Activated effector memory CD4-positive, alpha-beta T cell treated with Interleukin-2 at 50 U/mL for 16 hours (primary cell): ENCODE results near the gene FAM24B.
"Not testable (repeated sequence)": the region's sequence is repeated elsewhere in the genome, so short reads cannot be mapped to it uniquely, and the experiment has no call there.

Experiments
- DNase-seq: peaks from one replicate; pipeline ENCODE4 v3.0.0-alpha.2; 2020

The FAM24B gene

GRCh38 chr10:122858042-122858441 lies 21.3 kb downstream of the FAM24B start:
- DNase-seq, result not testable (repeated sequence)

- no peak for DNase-seq
These were observed 22.5 kb downstream of the FAM24B start for GRCh38 chr10:122856902-122857301.

- DNase-seq, result no peak
These were observed 23.6 kb downstream of the FAM24B start for GRCh38 chr10:122855745-122856144.

GRCh38 chr10:122854648-122855047 lies 24.7 kb downstream of the FAM24B start:
- no peak for DNase-seq

- no peak for DNase-seq
These were observed 25.6 kb downstream of the FAM24B start for GRCh38 chr10:122853665-122854313.

- no peak for DNase-seq
These were observed 27.1 kb downstream of the FAM24B start for GRCh38 chr10:122852261-122852660.

GRCh38 chr10:122850705-122851640 lies 28.4 kb downstream of the FAM24B start:
- no peak for DNase-seq

GRCh38 chr10:122849900-122850605 lies 29.3 kb downstream of the FAM24B start:
- no peak for DNase-seq

GRCh38 chr10:122849090-122849489 lies 30.3 kb downstream of the FAM24B start:
- DNase-seq, result no peak

GRCh38 chr10:122847782-122848604 lies 31.4 kb downstream of the FAM24B start:
- DNase-seq, result no peak

GRCh38 chr10:122845783-122846332 lies 33.5 kb downstream of the FAM24B start, which contains the start of gene CUZD1:
TSS of gene CUZD1 (minus strand) at chr10:122845857. CDS start at chr10:122845843, 14 bp downstream.
- DNase-seq, result no peak

GRCh38 chr10:122844146-122844545 lies 35.2 kb downstream of the FAM24B start:
- no peak for DNase-seq

- no peak for DNase-seq
These were observed 37.8 kb downstream of the FAM24B start for GRCh38 chr10:122841569-122841968.

- DNase-seq, result no peak
These were observed 39.9 kb downstream of the FAM24B start for GRCh38 chr10:122839505-122839904.

- DNase-seq, result no peak
These were observed 40.5 kb downstream of the FAM24B start for GRCh38 chr10:122838880-122839279.

- no peak for DNase-seq
These were observed 43.5 kb downstream of the FAM24B start for GRCh38 chr10:122835908-122836307.

- DNase-seq, result no peak
These were observed 48.4 kb downstream of the FAM24B start for GRCh38 chr10:122830965-122831353.

GRCh38 chr10:122830273-122830964 lies 49.0 kb downstream of the FAM24B start:
- DNase-seq, result no peak

GRCh38 chr10:122829454-122829853 lies 49.9 kb downstream of the FAM24B start:
- no peak for DNase-seq

- no peak for DNase-seq
These were observed 50.6 kb downstream of the FAM24B start for GRCh38 chr10:122828716-122829255.

GRCh38 chr10:122827302-122827701 lies 52.1 kb downstream of the FAM24B start:
- no peak for DNase-seq
